Right lung (tissue), 10 donors: ENCODE results near the gene COX7C. TPM values are rescaled to one million over a fixed set of nuclear protein-coding genes. Genes with fewer than 3 reads are reported as not detected.
A peak's percentile ranks its signal among the peaks of the same experiment; 100 is the strongest.
"Not testable (repeated sequence)": the region's sequence is repeated elsewhere in the genome, so short reads cannot be mapped to it uniquely, and the experiment has no call there.

Experiments used
- DNase-seq, 2 donors: peaks; one replicate each; pipeline ENCODE4 v3.0.0-alpha.2; 2013
- long read RNA-seq, 8 donors: transcript quantifications; one replicate each; lab custom pipeline, GENCODE V29; 2026
- polyA plus RNA-seq, 5 donors: library from polyadenylated mRNA; unstranded; fragments of 120-200 nt; gene quantifications; one replicate each; pipeline versions ENCODE4 v1.2.1 to v1.2.3, GENCODE V29; 2013; ENCODE audit warnings: inconsistent platforms in 1 of 5, low replicate concordance in 1 of 5; ENCODE audit not compliant: insufficient read length in 5 of 5, insufficient read depth in 1 of 5

COX7C gene
- 100 to 1,000 TPM; 754 to 984 (median 839) TPM for polyA plus RNA-seq
- long read RNA-seq, donor 1, transcript COX7C-205 (3 exons, 369 nt) = minor isoform, 100 of 1,110 reads
- long read RNA-seq, donor 1, transcript COX7C-201 (3 exons, 666 nt) = major isoform, 817 of 1,110 reads
- long read RNA-seq, donor 1, transcript COX7C-203 (2 exons, 1,584 nt) = minor isoform, 11 of 1,110 reads
- long read RNA-seq, donor 1, partial matches to known transcripts = 96 of 1,110 reads
- long read RNA-seq, donor 1, other reads (novel, unspliced or antisense) = 86 of 1,110 reads
- long read RNA-seq, donor 2, transcript COX7C-201 (3 exons, 666 nt) = major isoform, 305 of 401 reads
- long read RNA-seq, donor 2, transcript COX7C-205 (3 exons, 369 nt) = minor isoform, 41 of 401 reads
- long read RNA-seq, donor 2, partial matches to known transcripts = 26 of 401 reads
- long read RNA-seq, donor 2, other reads (novel, unspliced or antisense) = 26 of 401 reads
- long read RNA-seq, donor 3, transcript COX7C-203 (2 exons, 1,584 nt) = minor isoform, 8 of 615 reads
- long read RNA-seq, donor 3, transcript COX7C-201 (3 exons, 666 nt) = major isoform, 442 of 615 reads
- long read RNA-seq, donor 3, transcript COX7C-205 (3 exons, 369 nt) = minor isoform, 68 of 615 reads
- long read RNA-seq, donor 3, partial matches to known transcripts = 57 of 615 reads
- long read RNA-seq, donor 3, other reads (novel, unspliced or antisense) = 39 of 615 reads
- long read RNA-seq, donor 4, transcript COX7C-203 (2 exons, 1,584 nt) = minor isoform, 6 of 523 reads
- long read RNA-seq, donor 4, transcript COX7C-201 (3 exons, 666 nt) = major isoform, 365 of 523 reads
- long read RNA-seq, donor 4, transcript COX7C-205 (3 exons, 369 nt) = minor isoform, 46 of 523 reads
- long read RNA-seq, donor 4, partial matches to known transcripts = 55 of 523 reads
- long read RNA-seq, donor 4, other reads (novel, unspliced or antisense) = 51 of 523 reads
- long read RNA-seq, donor 5, transcript COX7C-205 (3 exons, 369 nt) = minor isoform, 99 of 999 reads
- long read RNA-seq, donor 5, transcript COX7C-201 (3 exons, 666 nt) = major isoform, 747 of 999 reads
- long read RNA-seq, donor 5, transcript COX7C-203 (2 exons, 1,584 nt) = minor isoform, 9 of 999 reads
- long read RNA-seq, donor 5, partial matches to known transcripts = 61 of 999 reads
- long read RNA-seq, donor 5, other reads (novel, unspliced or antisense) = 82 of 999 reads
- long read RNA-seq, donor 6, transcript COX7C-203 (2 exons, 1,584 nt) = minor isoform, 6 of 894 reads
- long read RNA-seq, donor 6, transcript COX7C-205 (3 exons, 369 nt) = minor isoform, 87 of 894 reads
- long read RNA-seq, donor 6, transcript COX7C-201 (3 exons, 666 nt) = major isoform, 695 of 894 reads
- long read RNA-seq, donor 6, partial matches to known transcripts = 31 of 894 reads
- long read RNA-seq, donor 6, other reads (novel, unspliced or antisense) = 75 of 894 reads
- long read RNA-seq, donor 7, transcript COX7C-201 (3 exons, 666 nt) = major isoform, 186 of 237 reads
- long read RNA-seq, donor 7, transcript COX7C-205 (3 exons, 369 nt) = minor isoform, 24 of 237 reads
- long read RNA-seq, donor 7, partial matches to known transcripts = 12 of 237 reads
- long read RNA-seq, donor 7, other reads (novel, unspliced or antisense) = 13 of 237 reads
- long read RNA-seq, donor 8, transcript COX7C-201 (3 exons, 666 nt) = major isoform, 250 of 341 reads
- long read RNA-seq, donor 8, transcript COX7C-205 (3 exons, 369 nt) = minor isoform, 22 of 341 reads
- long read RNA-seq, donor 8, partial matches to known transcripts = 36 of 341 reads
- long read RNA-seq, donor 8, other reads (novel, unspliced or antisense) = 30 of 341 reads

GRCh38 chr5:86617756-86618576 lies at the start of gene COX7C:
COX7C (plus strand) TSS chr5:86617941; CDS start chr5:86618056, 115 bp downstream.
- DNase-seq = peak; percentile 94

DNA sequence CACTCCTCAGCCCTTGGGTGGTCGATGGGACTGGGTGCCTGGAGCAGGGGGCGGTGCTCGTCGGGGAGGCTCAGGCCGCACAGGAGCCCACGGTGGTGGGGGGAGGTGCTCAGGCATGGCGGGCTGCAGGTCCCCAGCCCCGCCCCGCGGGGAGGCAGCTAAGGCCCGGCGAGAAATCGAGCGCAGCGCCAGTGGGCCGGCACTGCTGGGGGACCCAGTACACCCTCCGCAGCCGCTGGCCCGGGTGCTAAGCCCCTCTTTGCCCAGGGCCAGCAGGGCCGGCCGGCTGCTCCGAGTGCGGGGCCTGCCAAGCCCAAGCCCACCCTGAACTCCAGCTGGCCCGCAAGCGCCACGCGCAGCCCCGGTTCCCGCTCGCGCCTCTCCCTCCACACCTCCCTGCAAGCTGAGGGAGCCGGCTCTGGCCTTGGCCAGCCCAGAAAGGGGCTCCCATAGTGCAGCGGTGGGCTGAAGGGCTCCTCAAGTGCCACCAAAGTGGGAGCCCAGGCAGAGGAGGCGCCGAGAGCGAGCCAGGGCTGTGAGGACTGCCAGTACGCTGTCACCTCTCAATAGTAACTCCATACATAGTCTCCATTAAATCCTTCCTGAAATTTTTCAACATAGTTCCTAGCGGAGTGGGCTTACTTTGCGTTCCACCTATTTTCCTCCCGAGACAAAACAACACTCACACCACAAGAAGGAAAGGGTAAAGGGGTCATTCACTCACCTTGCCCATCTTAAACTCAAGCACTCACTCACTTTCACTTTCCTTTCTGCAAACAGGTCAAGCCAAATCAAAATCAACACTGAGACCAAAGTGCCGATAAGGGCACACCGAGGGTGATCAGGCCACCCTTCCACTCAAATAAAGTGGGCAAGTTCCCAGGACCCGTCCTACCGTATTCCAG lies 48.0 kb upstream of the COX7C start:
- not testable (repeated sequence) for DNase-seq

DNA sequence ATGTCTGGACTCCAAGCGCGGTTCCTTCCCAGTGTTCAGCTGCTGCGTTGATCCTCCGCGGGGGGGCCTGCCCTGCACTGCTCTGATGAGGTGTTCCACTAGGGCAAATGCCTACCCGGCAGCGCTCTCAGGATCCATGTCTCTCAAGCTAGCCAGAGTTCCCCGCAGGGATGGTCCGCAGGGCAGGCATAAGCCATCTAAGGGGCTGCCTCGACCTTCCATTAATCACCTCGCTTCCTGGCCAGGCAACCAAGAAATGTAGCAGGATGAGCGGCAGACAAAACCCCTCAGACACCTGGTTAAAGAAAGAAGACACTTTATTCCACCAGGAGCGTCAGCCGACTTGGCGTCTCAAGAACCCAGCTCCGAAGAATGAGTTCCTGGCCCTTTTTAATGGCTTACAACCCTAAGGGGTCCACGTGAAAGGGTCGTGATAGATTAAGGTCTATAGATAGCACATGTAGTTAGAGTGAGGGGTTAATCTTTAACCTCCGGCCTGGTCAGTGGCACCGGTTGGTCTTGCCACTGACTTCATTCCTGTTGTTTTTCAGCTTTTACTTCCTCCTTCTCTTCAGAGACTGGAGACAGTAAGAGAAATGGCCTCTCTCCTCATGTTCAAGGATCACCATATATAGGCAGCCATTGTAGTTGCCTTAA lies 47.2 kb upstream of the COX7C start:
- no peak for DNase-seq

DNA sequence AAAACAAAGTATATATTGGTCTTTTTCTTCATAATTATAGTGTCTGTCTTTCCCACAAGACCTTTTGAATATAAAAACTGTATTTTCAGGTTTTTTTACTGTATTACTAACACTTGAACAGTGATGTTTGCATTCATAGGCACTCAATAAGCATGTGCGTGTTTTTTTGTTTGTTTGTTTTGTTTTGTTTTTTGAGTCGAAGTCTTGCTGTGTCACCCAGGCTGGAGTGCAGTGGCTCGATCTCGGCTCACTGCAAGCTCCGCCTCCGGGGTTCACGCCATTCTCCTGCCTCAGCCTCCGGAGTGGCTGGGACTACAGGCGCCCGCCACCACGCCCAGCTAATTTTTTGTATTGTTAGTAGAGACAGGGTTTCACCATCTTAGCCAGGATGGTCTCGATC lies 46.6 kb upstream of the COX7C start:
- DNase-seq = not testable (repeated sequence)

DNA sequence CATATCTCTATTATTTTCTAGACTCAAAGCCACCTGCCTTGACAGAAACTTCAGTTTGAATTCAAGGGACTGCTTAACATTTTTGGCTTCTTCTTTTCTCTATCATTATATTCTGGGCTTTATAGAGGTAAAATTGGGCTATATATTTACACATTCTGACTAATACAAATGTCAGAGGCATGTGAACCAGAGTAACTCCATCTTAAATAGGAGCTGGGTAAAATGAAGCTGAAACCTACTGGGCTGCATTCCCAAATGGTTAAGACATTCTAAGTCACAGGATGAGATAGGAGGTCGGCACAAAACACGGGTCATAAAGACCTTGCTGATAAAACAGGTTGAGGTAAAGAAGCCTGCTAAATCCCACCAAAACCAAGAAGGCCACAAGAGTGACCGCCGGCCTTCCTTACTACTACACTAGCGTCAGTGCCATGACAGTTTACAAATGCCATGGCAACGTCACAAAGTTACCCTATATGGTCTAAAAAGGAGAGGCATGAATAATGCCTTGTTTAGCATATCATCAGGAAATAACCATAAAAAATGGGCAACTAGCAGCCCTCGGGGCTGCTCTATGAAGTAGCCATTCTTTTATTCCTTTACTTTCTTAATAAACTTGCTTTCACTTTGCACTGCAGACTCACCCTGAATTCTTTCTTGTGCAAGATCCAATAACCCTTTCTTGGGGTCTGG lies 44.8 kb upstream of the COX7C start:
- DNase-seq = no peak

DNA sequence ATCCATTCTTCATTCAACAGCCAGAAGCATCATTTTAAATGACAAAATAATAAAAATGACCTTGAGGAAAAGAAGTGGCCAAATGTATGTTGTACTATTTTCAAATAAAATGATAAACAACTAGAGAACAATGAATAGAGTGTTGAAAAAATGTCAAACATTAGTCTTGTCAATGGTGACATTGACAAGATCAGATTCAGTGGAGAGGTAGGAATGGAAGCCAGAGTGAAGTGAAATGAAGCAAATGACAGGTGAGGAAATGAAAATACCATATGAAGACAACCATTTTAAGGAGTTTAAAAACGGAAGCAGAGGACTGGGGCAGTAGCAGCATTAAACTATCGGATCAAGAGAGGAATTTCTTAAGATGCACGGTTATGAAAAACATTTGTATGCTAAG lies 38.2 kb upstream of the COX7C start:
- DNase-seq = no peak

DNA sequence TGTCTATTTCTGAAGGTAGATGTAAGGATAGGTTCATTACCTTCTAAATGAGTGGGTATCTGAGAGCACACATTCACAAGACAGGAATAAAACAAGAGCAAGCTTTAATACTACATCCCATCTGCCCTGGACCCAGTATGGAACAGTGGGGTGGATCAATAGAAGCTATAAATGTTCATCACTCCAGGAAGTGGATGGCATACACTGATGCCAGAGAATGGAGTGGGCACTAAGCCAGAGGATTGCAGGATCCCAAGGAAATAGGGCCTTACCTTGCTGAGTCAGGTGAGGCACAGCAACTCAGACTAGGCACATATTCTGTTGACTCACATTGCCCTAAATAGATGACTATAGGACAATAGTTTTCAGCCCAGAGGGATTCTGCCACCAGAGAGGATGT lies 21.3 kb upstream of the COX7C start:
- DNase-seq = no peak

- no peak for DNase-seq
Observed at GRCh38 chr5:86605881-86606280, 11.9 kb upstream of the COX7C start.

DNA sequence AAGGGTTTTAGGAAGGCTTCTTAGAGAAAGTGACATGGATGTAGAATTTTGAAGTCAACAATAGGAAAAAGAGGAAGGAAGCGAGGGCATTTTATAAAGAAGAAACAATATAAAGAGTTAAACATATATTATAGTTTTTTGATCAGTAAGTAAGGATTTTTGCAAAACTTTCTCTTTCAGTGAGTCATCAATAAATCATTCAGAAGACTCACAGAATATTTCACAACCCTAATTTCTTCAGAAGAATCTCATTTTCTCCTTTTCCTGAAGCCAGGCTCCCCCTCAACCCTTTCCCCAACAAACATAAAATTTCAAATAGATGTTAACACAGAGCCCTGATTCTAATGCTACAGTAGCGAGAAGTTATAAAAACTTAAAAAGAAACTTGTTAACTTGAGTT lies 4.3 kb upstream of the COX7C start:
- DNase-seq = no peak

- no peak for DNase-seq
Observed at GRCh38 chr5:86617309-86617755, 409 bp upstream of the COX7C start.

GRCh38 chr5:86623785-86624483 lies 6.2 kb downstream of the COX7C start:
- no peak for DNase-seq

- no peak for DNase-seq
Observed at GRCh38 chr5:86625148-86625547, 7.4 kb downstream of the COX7C start.

DNA sequence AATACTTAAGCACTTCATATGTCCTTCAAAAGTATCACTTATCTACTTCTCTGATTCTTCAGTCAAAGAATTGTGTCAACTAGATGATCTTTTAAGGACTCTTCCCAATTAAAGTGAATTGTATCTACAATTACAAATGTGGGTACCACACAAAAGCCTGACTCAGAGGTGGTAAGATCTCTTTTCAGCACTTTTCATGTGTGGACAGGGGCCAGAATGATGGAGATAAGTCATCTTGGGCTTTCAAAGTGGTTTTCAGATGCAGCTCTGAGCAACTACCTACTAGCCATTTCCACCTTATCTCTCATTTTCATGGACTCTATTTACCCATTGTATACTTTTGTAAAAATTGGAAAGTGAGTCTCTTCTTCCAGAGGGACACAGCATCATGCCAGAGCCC lies 8.4 kb downstream of the COX7C start:
- DNase-seq = no peak

DNA sequence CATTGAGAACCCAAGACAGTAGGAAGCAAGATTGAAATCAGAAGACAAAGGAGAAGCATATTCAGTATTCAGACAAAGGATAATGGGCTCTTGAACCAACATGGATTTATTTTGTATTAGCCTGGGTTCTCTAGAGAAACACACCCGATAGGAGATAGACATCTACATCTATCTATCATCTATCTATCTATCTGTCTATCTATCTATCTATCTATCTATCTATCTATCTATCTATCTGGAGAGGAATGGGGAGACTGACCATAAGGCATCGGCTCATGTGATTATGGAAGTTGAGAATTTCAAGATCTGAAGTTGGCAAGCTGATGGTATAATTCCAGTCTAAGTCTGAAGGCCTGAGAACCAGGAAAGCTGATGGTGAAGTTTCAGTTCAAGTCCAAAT lies 13.4 kb downstream of the COX7C start:
- DNase-seq = no peak

- DNase-seq = no peak
Observed at GRCh38 chr5:86640998-86641397, 23.3 kb downstream of the COX7C start.

- DNase-seq = no peak
Observed at GRCh38 chr5:86644843-86645242, 27.1 kb downstream of the COX7C start.

- no peak for DNase-seq
Observed at GRCh38 chr5:86645885-86646284, 28.1 kb downstream of the COX7C start.
